AG04449 (cell line): ENCODE measurements around the gene VAPB.

Source experiments
- CTCF ChIA-PET: fragments of 350-600 bp; formaldehyde crosslinking; extraction: SDS; loops from one replicate; lab custom pipeline; 2021; ENCODE audit warnings: antibody characterized with exemption; lab: Yijun Ruan, JAX
- POLR2A ChIA-PET: fragments of 400-600, 350-600 bp; formaldehyde crosslinking; extraction: SDS; loops from one replicate; lab custom pipeline; 2020; ENCODE audit warnings: antibody characterized with exemption, inconsistent platforms; lab: Yijun Ruan, JAX
- DNase-seq: peaks from one replicate; pipeline ENCODE4 v3.0.0-alpha.2; 2010; ENCODE audit warnings: low read depth, low spot score
- H3K4me3 ChIP-seq: 2 replicates; pipeline ENCODE4 v1.5.1; 2011; ENCODE audit warnings: low read depth, mild to moderate bottlenecking, control low read depth, low read length
- CTCF ChIP-seq: IDR thresholded peaks from one replicate; pipeline ENCODE4 v1.5.1; 2011; ENCODE audit warnings: mild to moderate bottlenecking, moderate library complexity, low read length, control low read depth, inconsistent platforms; ENCODE audit not compliant: insufficient read depth; ENCODE audit errors: missing control alignments

VAPB gene

GRCh38 chr20:58438970-58439808 is 50.2 kb downstream of the VAPB start:
- ChIA-PET POLR2A (no interaction called here), CTCF (interaction anchor here (5.1 kb wide), 1 partner anchor 8 kb away, joined by 36 read pairs; no protein-coding TSS in a partner anchor)
- DNase-seq = no peak
- no peak for TF ChIP-seq CTCF
- no peak overlapping the region for H3K4me3 ChIP-seq

DNA sequence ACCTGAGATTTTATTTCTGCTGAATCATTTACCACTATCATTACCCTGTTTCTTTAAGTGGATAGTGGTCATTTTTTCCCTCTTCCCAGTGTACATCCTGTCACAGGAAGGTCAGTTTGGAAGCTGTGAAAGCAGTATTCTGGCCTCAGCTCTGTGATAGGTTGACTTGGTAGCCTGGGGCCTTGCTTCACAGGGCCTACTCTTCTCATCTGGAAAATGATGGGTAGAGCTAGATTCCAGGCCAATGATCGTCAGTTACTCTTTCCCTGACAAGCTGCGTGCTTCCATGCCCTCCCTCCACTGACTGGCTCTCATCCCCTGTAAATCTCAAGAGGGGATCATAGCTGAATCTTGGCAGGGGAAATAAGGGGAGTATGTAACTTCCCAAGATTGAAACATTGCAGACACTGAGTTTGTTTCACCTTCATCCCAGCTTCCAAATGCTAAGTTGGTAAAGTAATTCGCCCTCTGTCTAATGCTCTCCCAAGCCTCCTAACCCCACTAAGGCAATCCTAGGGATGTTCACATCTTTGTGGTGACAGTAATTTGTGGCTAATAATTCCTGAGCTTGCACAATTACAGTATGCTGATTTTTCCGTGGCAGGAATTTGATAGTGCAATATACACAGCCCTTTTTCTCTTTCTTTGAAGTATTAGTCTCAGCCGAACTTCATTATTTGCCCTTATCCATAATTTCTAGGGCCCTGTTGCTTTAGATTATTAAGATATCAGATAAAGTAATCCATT is 51.2 kb downstream of the VAPB start:
- no peak overlapping the region for H3K4me3 ChIP-seq
- POLR2A ChIA-PET = no interaction called here
- CTCF ChIA-PET = interaction anchor here (1.0 to 2.2 kb wide), 2 partner anchors 202 to 206 kb away, joined by 3 to 9 read pairs; no protein-coding TSS in a partner anchor
- no peak for DNase-seq
- TF ChIP-seq CTCF = no peak

DNA sequence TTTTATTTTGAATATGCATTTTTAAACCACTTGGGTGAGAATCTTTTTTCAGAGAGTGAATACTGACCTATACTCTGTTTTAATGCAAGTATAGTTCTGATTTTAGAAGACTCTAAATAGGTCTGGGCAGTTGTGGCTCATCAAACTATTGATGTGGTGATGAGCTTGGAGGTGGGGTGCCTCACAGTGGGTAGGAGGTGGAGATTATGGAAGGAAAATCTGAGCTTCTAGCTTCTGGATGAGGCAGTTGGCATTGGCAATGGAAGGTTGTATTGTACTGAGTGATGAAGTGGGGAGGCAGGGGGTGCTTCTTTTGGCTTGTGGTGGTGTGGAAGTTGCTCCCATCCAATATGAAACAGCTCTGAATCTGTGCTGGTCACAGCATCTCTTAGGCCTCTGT is 52.7 kb downstream of the VAPB start:
- no peak overlapping the region for H3K4me3 ChIP-seq
- POLR2A ChIA-PET = no interaction called here
- CTCF ChIA-PET = interaction anchor here (2.0 to 2.2 kb wide), 2 partner anchors 9 to 204 kb away, joined by 6 to 9 read pairs; no protein-coding TSS in a partner anchor
- DNase-seq = no peak
- no peak for TF ChIP-seq CTCF

GRCh38 chr20:58444746-58445255 is 55.8 kb downstream of the VAPB start:
- POLR2A ChIA-PET = no interaction called here
- TF ChIP-seq CTCF = no peak
- CTCF ChIA-PET = interaction anchor here (0.8 to 5.1 kb wide), 4 partner anchors 9 to 156 kb away, joined by 3 to 28 read pairs (median 3); no protein-coding TSS in a partner anchor
- DNase-seq = no peak
- no peak overlapping the region for H3K4me3 ChIP-seq

DNA sequence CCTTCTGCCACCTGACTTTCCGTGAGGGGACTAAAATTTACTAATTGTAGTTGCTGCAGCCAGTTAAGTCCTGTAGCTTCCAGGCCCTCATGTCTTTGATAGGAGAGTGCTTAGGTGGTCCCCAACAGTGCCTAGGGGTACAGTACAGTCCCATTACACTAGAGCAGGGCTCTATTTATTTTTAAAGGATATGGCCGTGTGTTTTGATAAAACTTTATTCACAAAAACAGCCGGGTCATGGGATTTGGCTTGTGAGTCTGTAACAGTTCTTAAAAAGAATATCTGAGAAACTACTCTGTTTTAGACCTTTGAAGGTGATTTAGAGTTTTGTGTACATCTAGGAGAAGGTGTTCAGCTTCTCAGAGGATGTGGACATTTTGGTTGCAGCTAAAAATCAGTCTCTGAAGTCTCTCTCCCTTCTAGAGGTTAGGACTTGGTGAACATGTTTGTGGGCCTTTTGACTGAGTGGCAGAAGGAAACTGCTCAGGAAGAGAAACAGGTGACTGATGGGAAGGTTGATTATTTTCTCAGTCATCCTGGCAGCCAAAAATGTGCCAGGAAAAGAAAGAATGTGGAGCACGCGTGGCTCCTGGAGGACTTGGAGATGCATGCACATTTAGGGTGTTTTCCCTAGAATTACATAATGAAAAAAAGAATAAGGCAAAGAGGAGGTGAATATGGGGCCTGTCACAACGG is 57.4 kb downstream of the VAPB start:
- CTCF ChIA-PET = interaction anchor here (1.1 to 5.4 kb wide), 15 partner anchors 9 to 221 kb away, joined by 3 to 62 read pairs (median 9); no protein-coding TSS in a partner anchor
- TF ChIP-seq CTCF = no peak
- no peak for DNase-seq
- POLR2A ChIA-PET = no interaction called here
- no peak overlapping the region for H3K4me3 ChIP-seq

DNA sequence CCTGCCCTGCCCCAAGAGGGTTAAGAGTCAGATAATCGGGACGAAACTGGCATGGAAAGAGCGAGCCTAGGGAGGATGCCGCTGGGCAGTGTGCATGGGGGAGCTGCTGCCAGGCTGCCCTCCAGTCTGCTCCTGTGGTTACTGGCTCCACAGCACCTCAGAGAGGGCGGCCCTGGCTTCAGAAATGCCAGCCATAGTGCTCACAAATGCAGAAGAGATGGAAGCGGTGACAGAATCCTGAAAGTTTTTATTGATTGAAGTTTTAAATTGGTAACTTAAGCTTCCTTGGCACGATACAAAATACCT is 57.9 kb downstream of the VAPB start:
- no peak overlapping the region for H3K4me3 ChIP-seq
- DNase-seq = no peak
- no peak for TF ChIP-seq CTCF
- CTCF ChIA-PET = interaction anchor here (0.7 to 5.4 kb wide), 24 partner anchors 10 to 229 kb away, joined by 3 to 62 read pairs (median 5); no protein-coding TSS in a partner anchor
- POLR2A ChIA-PET = no interaction called here
